K562 (cell line): ENCODE measurements around the gene SPARC. TPM values are rescaled to one million over a fixed set of nuclear protein-coding genes. Genes with fewer than 3 reads are reported as not detected.

ENCODE experiments used
- ATAC-seq: fragments of 200-7000 bp; cut with Tn5 transposase; 3 replicates; pipeline ENCODE4 v1.9.1; 2020; ENCODE audit warnings: moderate library complexity
- BruUV-seq: library from RNA; stranded (reverse); fragments of 400-500 nt; replicated peaks from 2 replicates; lab custom pipeline; 2021; lab: Mats Ljungman, UMichigan
- CTCF ChIA-PET: fragments of 300-600 bp; formaldehyde crosslinking; extraction: SDS; loops from one replicate; lab custom pipeline; 2021; ENCODE audit warnings: low intra/inter-chr PET ratio; lab: Yijun Ruan, JAX
- POLR2A ChIA-PET: fragments of 300-600, 350-650 bp; sonication (Branson Sonifier 250); formaldehyde crosslinking; extraction: SDS; loops from one replicate; lab custom pipeline; 2021; ENCODE audit warnings: antibody characterized with exemption, inconsistent platforms; lab: Yijun Ruan, JAX
- DNase-seq, 4 experiments: peaks; one replicate each; pipeline versions ENCODE4 v3.0.0 to v3.0.0-alpha.2; 2011 to 2018; ENCODE audit warnings: low spot score in 3 of 4, mixed read lengths in 3 of 4; ENCODE audit errors: extremely low read depth in 1 of 4
- FAIRE-seq: peaks from 2 replicates; lab custom pipeline; 2011; peaks lifted over from hg19 to GRCh38; lab: Jason Lieb, UNC
- H2AFZ ChIP-seq: 2 replicates; pipeline ENCODE4 v1.6.0; 2011; ENCODE audit warnings: low read depth, low read length, control low read depth, inconsistent platforms
- H3K27ac ChIP-seq: fragments of 200-600 bp; 3 replicates; pipeline ENCODE4 v1.8.0; 2011; ENCODE audit warnings: low read depth, mild to moderate bottlenecking, control low read depth, inconsistent platforms, low read length, moderate library complexity, mixed read lengths; ENCODE audit errors: extremely low read depth
- H3K27me3 ChIP-seq, 2 experiments: fragments of 300-600 bp in 1 of 2; 2 replicates in 1 of 2; 3 replicates in 1 of 2; pipeline versions ENCODE4 v1.6.0 to v1.8.0; 2011; ENCODE audit warnings: inconsistent platforms in 2 of 2, low read length in 2 of 2, mild to moderate bottlenecking in 1 of 2, mixed read lengths in 1 of 2, moderate library complexity in 1 of 2; ENCODE audit not compliant: control insufficient read depth in 2 of 2, insufficient read depth in 2 of 2
- H3K36me3 ChIP-seq: fragments of 300-600 bp; 3 replicates; pipeline ENCODE4 v1.8.0; 2011; ENCODE audit warnings: mild to moderate bottlenecking, low read length, inconsistent platforms; ENCODE audit not compliant: control insufficient read depth, insufficient read depth
- H3K4me1 ChIP-seq, 2 experiments: fragments of 200-600 bp in 1 of 2; replicated peaks in 1 of 2; 2 replicates in 1 of 2; 3 replicates in 1 of 2; pipeline versions ENCODE4 v1.5.1 to v1.8.0; 2011; ENCODE audit warnings: inconsistent platforms in 2 of 2, low read length in 2 of 2, mild to moderate bottlenecking in 1 of 2, mixed read lengths in 1 of 2, moderate library complexity in 1 of 2; ENCODE audit not compliant: control insufficient read depth in 2 of 2, insufficient read depth in 2 of 2
- H3K4me2 ChIP-seq: 2 replicates; pipeline ENCODE4 v1.6.1; 2011; ENCODE audit warnings: low read length, control low read depth, inconsistent platforms, mixed read lengths; ENCODE audit not compliant: insufficient read depth
- H3K4me3 ChIP-seq: fragments of 200-600 bp; sonication (generic), shearing (Covaris generic); 2 replicates; pipeline ENCODE4 v1.5.1; 2016; ENCODE audit warnings: control low read depth, inconsistent platforms
- H3K79me2 ChIP-seq: fragments of 200-600 bp; 3 replicates; pipeline ENCODE4 v1.8.0; 2011; ENCODE audit warnings: low read length, inconsistent platforms; ENCODE audit not compliant: control insufficient read depth, insufficient read depth
- H3K9ac ChIP-seq, 2 experiments: 2 replicates each; pipeline versions ENCODE4 v1.6.0 to v1.6.1; 2011; ENCODE audit warnings: low read depth in 2 of 2, low read length in 2 of 2, control low read depth in 1 of 2, inconsistent platforms in 1 of 2, mild to moderate bottlenecking in 1 of 2, mixed read lengths in 1 of 2; ENCODE audit not compliant: insufficient read depth in 1 of 2
- H3K9me1 ChIP-seq: one replicate; pipeline ENCODE4 v1.6.0; 2011; ENCODE audit warnings: inconsistent platforms, mild to moderate bottlenecking, low read length, moderate library complexity; ENCODE audit not compliant: control insufficient read depth, insufficient read depth
- H3K9me3 ChIP-seq: replicated peaks from 2 replicates; pipeline ENCODE4 v1.5.1; 2011; ENCODE audit warnings: low read depth, low read length, inconsistent platforms; ENCODE audit not compliant: control insufficient read depth, insufficient read depth
- H4K20me1 ChIP-seq: replicated peaks from 2 replicates; pipeline ENCODE4 v1.6.1; 2011; ENCODE audit warnings: low read length, inconsistent platforms, mixed read lengths; ENCODE audit not compliant: control insufficient read depth, insufficient read depth
- BRF2 ChIP-seq: IDR thresholded peaks from 3 replicates; pipeline ENCODE4 v1.6.1; 2011; ENCODE audit warnings: borderline replicate concordance, mild to moderate bottlenecking; ENCODE audit not compliant: insufficient read length, insufficient read depth
- ETV6 ChIP-seq, 3 experiments: fragments of 150-350 bp in 1 of 3; sonication (generic) in 1 of 3; formaldehyde crosslinking in 1 of 3; IDR thresholded peaks; 2 replicates each; pipeline versions ENCODE4 v1.6.1 to v1.8.0; 2014 to 2022; ENCODE audit warnings: borderline replicate concordance in 2 of 3, low read depth in 2 of 3, antibody characterized with exemption in 1 of 3, low read length in 1 of 3, mild to moderate bottlenecking in 1 of 3, missing genetic modification reagents in 1 of 3
- GATAD2A ChIP-seq: fragments of 450-650 bp; IDR thresholded peaks from 2 replicates; pipeline ENCODE4 v1.6.1; 2017
- HEY1 ChIP-seq: fragments of 250-450 bp; sonication (Bioruptor Pico); IDR thresholded peaks from 2 replicates; pipeline ENCODE4 v1.5.0; 2020; ENCODE audit warnings: mild to moderate bottlenecking, moderate library complexity, borderline replicate concordance
- HNRNPK ChIP-seq: fragments of 200-400 bp; formaldehyde crosslinking; IDR thresholded peaks from one replicate; pipeline ENCODE4 v1.6.1; 2018; ENCODE audit warnings: mild to moderate bottlenecking, low read depth, low read length; ENCODE audit not compliant: poor library complexity, severe bottlenecking
- JUN ChIP-seq, 2 experiments: sonication (generic) in 1 of 2; formaldehyde crosslinking in 1 of 2; IDR thresholded peaks; 2 replicates each; pipeline versions ENCODE4 v1.6.1 to v1.8.0; 2012 to 2022; ENCODE audit warnings: borderline replicate concordance in 2 of 2, mild to moderate bottlenecking in 2 of 2, improper control_type of control experiment in 1 of 2, low read depth in 1 of 2, low read length in 1 of 2, missing genetic modification reagents in 1 of 2
- POLR3G ChIP-seq: IDR thresholded peaks from 2 replicates; pipeline ENCODE4 v1.6.1; 2011; ENCODE audit not compliant: insufficient read length, insufficient replicate concordance; ENCODE audit errors: extremely low read depth
- SNIP1 ChIP-seq: fragments of 450-650 bp; IDR thresholded peaks from 2 replicates; pipeline ENCODE4 v1.7.1; 2017; ENCODE audit warnings: low read depth, mild to moderate bottlenecking
- TGIF2 ChIP-seq: sonication (generic); formaldehyde crosslinking; IDR thresholded peaks from 2 replicates; pipeline ENCODE4 v1.8.1; 2022; ENCODE audit warnings: mild to moderate bottlenecking, missing genetic modification reagents, moderate library complexity
- USF2 ChIP-seq: sonication (generic); formaldehyde crosslinking; IDR thresholded peaks from 2 replicates; pipeline ENCODE4 v1.5.0; 2020; ENCODE audit warnings: missing genetic modification reagents
- ZC3H11A ChIP-seq: IDR thresholded peaks from 2 replicates; pipeline ENCODE4 v1.6.1; 2012; ENCODE audit warnings: low read depth, low read length, improper control_type of control experiment
- ZNF165 ChIP-seq: fragments of 250-450 bp; sonication (Bioruptor Pico); IDR thresholded peaks from 2 replicates; pipeline ENCODE4 v1.4.0; 2020; ENCODE audit warnings: borderline replicate concordance
- ZNF79 ChIP-seq: fragments of 250-450 bp; sonication (Bioruptor Pico); IDR thresholded peaks from 2 replicates; pipeline ENCODE4 v1.4.0; 2020; ENCODE audit warnings: low read depth, mild to moderate bottlenecking, moderate library complexity
- WGBS: fragments of 100-300 bp; shearing (Covaris generic); methylation state at CpG from one replicate; pipeline ENCODE4 v1.1.6; 2016; ENCODE audit warnings: low coverage, mixed read lengths; ENCODE audit not compliant: insufficient coverage; ENCODE audit errors: missing lambda C conversion rate; 5-methylcytosine and 5-hydroxymethylcytosine counted together
- in situ Hi-C: fragments of 300-500 bp; cut with MboI; formaldehyde crosslinking; loops from 4 replicates; pipeline ENCODE4 v1.15.0; 2018; ENCODE audit warnings: inconsistent platforms, mixed read lengths
- intact Hi-C: fragments of 100-400 bp; cut with micrococcal nuclease; formaldehyde crosslinking; loops from 2 replicates; pipeline ENCODE4 v1.14.2; 2022
- polyA plus RNA-seq, 8 experiments: library from polyadenylated mRNA; depleted of rRNA in 4 of 8; stranded (reverse) in 5 of 8; unstranded in 3 of 8; fragments of >200 nt; fragmentation: Nextera tagmentation in 2 of 8; fragmentation: Illumina TruSeq in 1 of 8; extraction: Ambion mirVana in 2 of 8; extraction: Trizol in 1 of 8; gene quantifications; 2 replicates each; pipeline versions ENCODE4 v1.2.1 to v1.2.3, GENCODE V29; 2011 to 2014; ENCODE audit warnings: inconsistent platforms in 1 of 8, missing spikeins in 1 of 8
- total RNA-seq, 7 experiments: library from RNA; depleted of rRNA in 6 of 7; stranded (reverse); fragments of >200 nt in 6 of 7; fragmentation: Illumina TruSeq in 2 of 7; extraction: Trizol in 2 of 7; gene quantifications; 2 replicates each; pipeline versions ENCODE4 v1.2.1 to v1.2.3, GENCODE V29; 2011 to 2021; ENCODE audit warnings: low replicate concordance in 1 of 7
- TF ChIP-seq, protein P1 (sequence below): fragments of 450-650 bp; IDR thresholded peaks from 2 replicates; pipeline ENCODE4 v1.6.1; 2016

The SPARC gene
- total and polyA plus RNA-seq, 9 of the 15 experiments (the other 6 are each of a cell fraction or from before 2014, with no cell fraction given): 6.1 to 35.6 (median 12.2) TPM

- peaks cover 3% of the 10 kb centered on the region; the same call in 1 of the 2 replicates for H4K20me1 ChIP-seq
- H3K27ac ChIP-seq: no peak overlapping the region
- H2AFZ ChIP-seq: no peak overlapping the region
- peaks cover 28 to 37% of the 10 kb centered on the region in 2 experiments for H3K27me3 ChIP-seq
- BruUV-seq: no TSS peak
- H3K4me3 ChIP-seq: no peak overlapping the region
- H3K4me1 ChIP-seq: no peaks in the 10 kb centered on the region; a peak in 1 of 5 replicates
- H3K9me3 ChIP-seq: no peaks in the 10 kb centered on the region
- POLR2A ChIA-PET: interaction anchor here (0.6 to 1.1 kb wide), 4 partner anchors 10 to 152 kb away, joined by 3 to 5 read pairs (median 4); no protein-coding TSS in a partner anchor
- H3K9me1 ChIP-seq: no peaks in the 10 kb centered on the region
- H3K79me2 ChIP-seq: no peaks in the 10 kb centered on the region
- intact Hi-C loops: no loop called here
- ATAC-seq: no peak
- WGBS: 7% methylated on average over 8 of the region's 8 CpGs
- in situ Hi-C loops: no loop called here
- no peak for DNase-seq
- TF ChIP-seq, protein P1, sequence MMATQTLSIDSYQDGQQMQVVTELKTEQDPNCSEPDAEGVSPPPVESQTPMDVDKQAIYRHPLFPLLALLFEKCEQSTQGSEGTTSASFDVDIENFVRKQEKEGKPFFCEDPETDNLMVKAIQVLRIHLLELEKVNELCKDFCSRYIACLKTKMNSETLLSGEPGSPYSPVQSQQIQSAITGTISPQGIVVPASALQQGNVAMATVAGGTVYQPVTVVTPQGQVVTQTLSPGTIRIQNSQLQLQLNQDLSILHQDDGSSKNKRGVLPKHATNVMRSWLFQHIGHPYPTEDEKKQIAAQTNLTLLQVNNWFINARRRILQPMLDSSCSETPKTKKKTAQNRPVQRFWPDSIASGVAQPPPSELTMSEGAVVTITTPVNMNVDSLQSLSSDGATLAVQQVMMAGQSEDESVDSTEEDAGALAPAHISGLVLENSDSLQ: no peak
- TF ChIP-seq GATAD2A (no peak), ZC3H11A (no peak), HEY1 (CRISPR knock-in tag) (no peak), USF2 (CRISPR knock-in tag) (no peak), SNIP1 (no peak), ZNF165 (CRISPR knock-in tag) (no peak), TGIF2 (CRISPR knock-in tag) (no peak), ETV6 (IDR thresholded peaks at IDR 0.05; ENCODE audit: borderline replicate concordance in 1 of 2, low read depth in 2 of 2, low read length in 1 of 2) (no peak), ETV6 (CRISPR knock-in tag; IDR thresholded peaks at IDR 0.05; ENCODE audit: borderline replicate concordance) (no peak), POLR3G (no peak), ZNF79 (CRISPR knock-in tag) (no peak), JUN (IDR thresholded peaks at IDR 0.05; ENCODE audit: borderline replicate concordance, low read depth, low read length) (no peak), JUN (CRISPR knock-in tag; IDR thresholded peaks at IDR 0.05; ENCODE audit: borderline replicate concordance) (no peak), BRF2 (no peak), HNRNPK (no peak)
- FAIRE-seq: no peak
- no peak overlapping the region for H3K4me2 ChIP-seq
- H3K9ac ChIP-seq: no peak overlapping the region
- no peaks in the 10 kb centered on the region for H3K36me3 ChIP-seq
- CTCF ChIA-PET: no interaction called here
These were observed 14.2 kb downstream of the SPARC start for GRCh38 chr5:151672516-151672915.
